Liver (tissue), 9 donors: ENCODE data around the gene CARM1. TPM values are rescaled to one million over a fixed set of nuclear protein-coding genes. Genes with fewer than 3 reads are reported as not detected.

Experiments used
- DNase-seq: peaks from one replicate; pipeline ENCODE4 v3.0.0-alpha.2; 2017; ENCODE audit warnings: low spot score
- H3K27ac ChIP-seq, 2 donors: one replicate each; pipeline ENCODE4 v1.7.0; 2013; ENCODE audit warnings: inconsistent platforms in 2 of 2, low read length in 2 of 2, control low read depth in 1 of 2, low read depth in 1 of 2, mild to moderate bottlenecking in 1 of 2
- H3K27me3 ChIP-seq, 4 donors: one replicate each; pipeline versions ENCODE4 v1.6.1 to v1.7.0; 2013; ENCODE audit warnings: low read length in 3 of 4, inconsistent platforms in 1 of 4, mild to moderate bottlenecking in 1 of 4, moderate library complexity in 1 of 4; ENCODE audit not compliant: control insufficient read depth in 4 of 4, insufficient read depth in 4 of 4
- H3K36me3 ChIP-seq, 4 donors: one replicate each; pipeline versions ENCODE4 v1.6.1 to v1.7.0; 2013; ENCODE audit warnings: low read length in 3 of 4, mild to moderate bottlenecking in 3 of 4, low read depth in 1 of 4, moderate library complexity in 1 of 4; ENCODE audit not compliant: control insufficient read depth in 4 of 4, insufficient read depth in 3 of 4
- H3K4me1 ChIP-seq, 4 donors: one replicate each; pipeline versions ENCODE4 v1.6.1 to v1.7.0; 2013; ENCODE audit warnings: low read length in 3 of 4, mild to moderate bottlenecking in 3 of 4, moderate library complexity in 1 of 4; ENCODE audit not compliant: control insufficient read depth in 4 of 4, insufficient read depth in 4 of 4
- H3K4me3 ChIP-seq, 3 donors: one replicate each; pipeline versions ENCODE4 v1.6.1 to v1.7.0; 2013; ENCODE audit warnings: low read length in 3 of 3, control low read depth in 1 of 3, low read depth in 1 of 3, mild to moderate bottlenecking in 1 of 3
- H3K9ac ChIP-seq, 2 donors: one replicate each; pipeline ENCODE4 v1.7.0; 2013; ENCODE audit warnings: low read length in 2 of 2, mild to moderate bottlenecking in 2 of 2, moderate library complexity in 2 of 2, control low read depth in 1 of 2, low read depth in 1 of 2
- H3K9me3 ChIP-seq, 4 donors: one replicate each; pipeline versions ENCODE4 v1.6.1 to v1.7.0; 2013; ENCODE audit warnings: low read length in 3 of 4; ENCODE audit not compliant: control insufficient read depth in 4 of 4
- EGR1 ChIP-seq, 2 donors: IDR thresholded peaks; 2 replicates each; pipeline ENCODE4 v1.6.1; 2016 to 2018; ENCODE audit warnings: antibody characterized with exemption in 2 of 2, low read depth in 2 of 2
- FOXA1 ChIP-seq: IDR thresholded peaks from 2 replicates; pipeline ENCODE4 v1.6.1; 2016; ENCODE audit warnings: antibody characterized with exemption
- FOXA2 ChIP-seq: IDR thresholded peaks from 2 replicates; pipeline ENCODE4 v1.6.1; 2016; ENCODE audit warnings: antibody characterized with exemption
- GABPA ChIP-seq, 2 donors: IDR thresholded peaks in 1 of 2; conservative IDR thresholded peaks in 1 of 2; 2 replicates each; pipeline ENCODE4 v1.6.1; 2016; ENCODE audit warnings: antibody characterized with exemption in 2 of 2, mild to moderate bottlenecking in 1 of 2, moderate library complexity in 1 of 2
- HNF4A ChIP-seq, 2 donors: conservative IDR thresholded peaks; 2 replicates each; pipeline ENCODE4 v1.6.1; 2016; ENCODE audit warnings: antibody characterized with exemption in 2 of 2, mild to moderate bottlenecking in 2 of 2
- HNF4G ChIP-seq: IDR thresholded peaks from 2 replicates; pipeline ENCODE4 v1.6.1; 2016; ENCODE audit warnings: antibody characterized with exemption
- JUND ChIP-seq, 2 donors: IDR thresholded peaks; 2 replicates each; pipeline ENCODE4 v1.6.1; 2016; ENCODE audit warnings: antibody characterized with exemption in 2 of 2
- NR2F2 ChIP-seq: IDR thresholded peaks from 2 replicates; pipeline ENCODE4 v1.6.1; 2016; ENCODE audit warnings: antibody characterized with exemption
- RAD21 ChIP-seq, 2 donors: IDR thresholded peaks; 2 replicates each; pipeline ENCODE4 v1.6.1; 2016; ENCODE audit warnings: antibody characterized with exemption in 2 of 2, mild to moderate bottlenecking in 2 of 2
- SP1 ChIP-seq: IDR thresholded peaks from 2 replicates; pipeline ENCODE4 v1.6.1; 2018; ENCODE audit warnings: antibody characterized with exemption, mild to moderate bottlenecking
- TAF1 ChIP-seq: conservative IDR thresholded peaks from 2 replicates; pipeline ENCODE4 v1.6.1; 2016; ENCODE audit warnings: antibody characterized with exemption, mild to moderate bottlenecking
- YY1 ChIP-seq: IDR thresholded peaks from 2 replicates; pipeline ENCODE4 v1.6.1; 2016; ENCODE audit warnings: antibody characterized with exemption, mild to moderate bottlenecking
- WGBS: extraction: QIAGEN DNeasy Blood & Tissue Kit; methylation state at CpG from one replicate; pipeline ENCODE4 v1.1.7; 2013; 5-methylcytosine and 5-hydroxymethylcytosine counted together
- polyA plus RNA-seq, 2 donors: library from polyadenylated mRNA; stranded (reverse) in 1 of 2; unstranded in 1 of 2; fragments of 200-250 nt in 1 of 2; fragments of >200 nt in 1 of 2; fragmentation: Nextera tagmentation in 1 of 2; extraction: Ambion mirVana in 1 of 2; gene quantifications; one replicate each; pipeline versions ENCODE4 v1.2.1 to v1.2.3, GENCODE V29; 2013 to 2015
- total RNA-seq, 2 donors: library from RNA; depleted of rRNA; stranded (reverse); fragments of >200 nt; gene quantifications; one replicate each; pipeline ENCODE4 v1.2.3, GENCODE V29; 2014
- TF ChIP-seq, protein P1 (sequence below): IDR thresholded peaks from 2 replicates; pipeline ENCODE4 v1.6.1; 2016; ENCODE audit warnings: antibody characterized with exemption
- TF ChIP-seq, protein P2 (sequence below): IDR thresholded peaks from 2 replicates; pipeline ENCODE4 v1.6.1; 2016; ENCODE audit warnings: antibody characterized with exemption, mild to moderate bottlenecking
- TF ChIP-seq, protein P3 (sequence below): IDR thresholded peaks from 2 replicates; pipeline ENCODE4 v1.6.1; 2016; ENCODE audit warnings: antibody characterized with exemption
- TF ChIP-seq, protein P4 (sequence below): fragments of 150-350 bp; IDR thresholded peaks from 2 replicates; pipeline ENCODE4 v1.5.1; 2017; ENCODE audit warnings: improper control_type of control experiment, low read depth, low read length; ENCODE audit not compliant: missing input control
- TF ChIP-seq, protein P5 (sequence below): IDR thresholded peaks from 2 replicates; pipeline ENCODE4 v1.6.1; 2016; ENCODE audit warnings: antibody characterized with exemption
- donor health status: healthy.
- donor health status: healthy.
- donor health status: healthy.
- donor health status: healthy.
- donor health status: healthy.

The CARM1 gene
- total and polyA plus RNA-seq, 4 donors: 5.1 to 18.3 (median 15.1) TPM

DNA sequence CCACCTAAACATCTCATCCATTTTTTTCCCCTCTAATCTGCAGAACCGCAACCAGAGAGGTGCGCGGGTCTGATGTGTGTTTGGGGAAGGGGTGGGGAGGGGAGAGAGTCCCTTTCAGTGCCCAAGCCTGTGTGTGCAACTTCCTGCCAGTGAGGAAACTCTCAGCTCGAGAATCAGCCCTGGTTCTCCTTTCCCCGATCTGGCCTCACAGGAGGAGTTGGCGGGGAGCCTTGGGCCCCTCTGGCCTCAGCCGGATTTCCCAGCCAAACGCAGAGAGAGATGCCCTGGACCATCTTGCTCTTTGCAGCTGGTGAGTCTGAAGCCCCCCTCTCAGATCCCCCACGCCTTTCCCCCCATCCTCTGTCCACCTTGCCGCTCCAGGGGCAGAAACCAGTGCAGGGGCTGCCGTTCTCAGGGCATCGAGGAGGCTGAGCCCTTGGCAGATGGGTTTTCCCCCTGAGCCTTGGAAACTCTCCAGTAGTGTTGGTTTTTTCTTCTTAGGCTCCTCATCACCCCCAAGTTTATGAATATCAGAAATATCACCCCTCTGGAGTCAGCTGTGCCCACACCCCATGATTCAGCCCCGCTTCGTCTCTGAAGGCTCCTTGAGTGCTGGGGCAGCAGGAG is 23.0 kb upstream of the CARM1 start, which contains the start of gene C19orf38 (continued):
- TF ChIP-seq SP1 (no peak), FOXA1 (no peak), RAD21 (IDR thresholded peaks at IDR 0.05) (no peak), YY1 (no peak), GABPA (IDR thresholded peaks at IDR 0.05 in 1 of 2, conservative IDR thresholded peaks at IDR 0.05 in 1 of 2) (no peak)
- TF ChIP-seq, protein P1, sequence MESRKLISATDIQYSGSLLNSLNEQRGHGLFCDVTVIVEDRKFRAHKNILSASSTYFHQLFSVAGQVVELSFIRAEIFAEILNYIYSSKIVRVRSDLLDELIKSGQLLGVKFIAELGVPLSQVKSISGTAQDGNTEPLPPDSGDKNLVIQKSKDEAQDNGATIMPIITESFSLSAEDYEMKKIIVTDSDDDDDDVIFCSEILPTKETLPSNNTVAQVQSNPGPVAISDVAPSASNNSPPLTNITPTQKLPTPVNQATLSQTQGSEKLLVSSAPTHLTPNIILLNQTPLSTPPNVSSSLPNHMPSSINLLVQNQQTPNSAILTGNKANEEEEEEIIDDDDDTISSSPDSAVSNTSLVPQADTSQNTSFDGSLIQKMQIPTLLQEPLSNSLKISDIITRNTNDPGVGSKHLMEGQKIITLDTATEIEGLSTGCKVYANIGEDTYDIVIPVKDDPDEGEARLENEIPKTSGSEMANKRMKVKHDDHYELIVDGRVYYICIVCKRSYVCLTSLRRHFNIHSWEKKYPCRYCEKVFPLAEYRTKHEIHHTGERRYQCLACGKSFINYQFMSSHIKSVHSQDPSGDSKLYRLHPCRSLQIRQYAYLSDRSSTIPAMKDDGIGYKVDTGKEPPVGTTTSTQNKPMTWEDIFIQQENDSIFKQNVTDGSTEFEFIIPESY: no peak

DNA sequence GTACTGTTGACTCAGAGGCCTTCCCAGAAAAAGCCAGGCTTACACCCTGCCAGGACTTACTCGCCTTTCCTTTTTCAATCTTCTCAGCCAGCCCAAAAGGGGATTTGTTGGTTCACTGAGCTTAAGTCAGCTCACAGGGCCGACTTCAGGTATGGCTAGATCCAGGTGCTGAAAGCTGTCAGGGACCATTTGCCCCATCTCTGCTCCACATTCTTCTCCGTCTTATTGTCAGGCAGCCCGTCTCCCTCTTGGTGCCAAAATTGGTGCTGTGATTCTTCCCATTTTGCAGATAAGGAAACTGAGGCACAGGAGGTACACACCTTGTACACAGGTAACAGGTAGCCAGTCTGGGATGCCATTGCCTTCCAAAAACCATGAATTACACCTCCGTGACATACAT is 20.7 kb upstream of the CARM1 start:
- H3K36me3 ChIP-seq: no peaks in the 10 kb centered on the region
- 94% methylated on average over 5 of the region's 5 CpGs for WGBS
- TF ChIP-seq FOXA2: no peak
- no peak for TF ChIP-seq JUND (IDR thresholded peaks at IDR 0.05)
- H3K9ac ChIP-seq: no peak overlapping the region
- H3K27ac ChIP-seq: no peak overlapping the region
- no peaks in the 10 kb centered on the region for H3K9me3 ChIP-seq
- no peak for DNase-seq
- H3K4me3 ChIP-seq: no peak overlapping the region
- no peaks in the 10 kb centered on the region for H3K27me3 ChIP-seq
- H3K4me1 ChIP-seq: no peaks in the 10 kb centered on the region

DNA sequence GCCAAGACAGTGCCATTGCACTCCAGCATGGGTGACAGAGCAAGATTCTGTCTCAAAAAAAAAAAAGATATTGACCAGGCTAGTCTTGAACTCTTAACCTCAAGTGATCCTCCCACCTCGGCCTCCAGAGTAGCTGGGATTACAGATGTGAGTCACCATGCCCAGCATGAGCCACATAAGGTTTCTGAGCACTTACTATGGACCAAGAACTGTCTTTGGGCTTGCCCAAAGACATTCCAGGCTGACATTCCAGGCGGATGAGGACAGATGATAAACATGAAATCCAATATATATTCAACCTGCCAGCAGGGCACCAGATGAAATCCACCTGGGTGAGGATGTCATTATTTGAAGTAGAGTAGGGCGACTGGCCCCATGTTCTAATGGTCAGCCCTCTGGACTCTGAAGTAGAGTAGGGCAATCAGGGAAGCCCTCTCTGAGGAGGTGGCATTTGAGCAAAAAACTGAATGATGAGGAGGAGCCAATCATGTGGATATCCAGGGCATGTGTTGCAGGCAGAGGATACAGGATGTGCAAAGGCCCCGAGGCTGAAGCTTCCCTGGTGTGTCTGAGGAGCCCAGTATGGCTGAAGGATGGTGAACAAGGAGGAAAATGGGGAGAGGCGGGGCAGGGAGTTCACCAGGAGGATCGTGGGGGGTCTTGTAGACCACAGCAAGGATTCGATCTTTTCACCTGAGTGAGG is 19.1 kb upstream of the CARM1 start:
- TF ChIP-seq, protein P2, sequence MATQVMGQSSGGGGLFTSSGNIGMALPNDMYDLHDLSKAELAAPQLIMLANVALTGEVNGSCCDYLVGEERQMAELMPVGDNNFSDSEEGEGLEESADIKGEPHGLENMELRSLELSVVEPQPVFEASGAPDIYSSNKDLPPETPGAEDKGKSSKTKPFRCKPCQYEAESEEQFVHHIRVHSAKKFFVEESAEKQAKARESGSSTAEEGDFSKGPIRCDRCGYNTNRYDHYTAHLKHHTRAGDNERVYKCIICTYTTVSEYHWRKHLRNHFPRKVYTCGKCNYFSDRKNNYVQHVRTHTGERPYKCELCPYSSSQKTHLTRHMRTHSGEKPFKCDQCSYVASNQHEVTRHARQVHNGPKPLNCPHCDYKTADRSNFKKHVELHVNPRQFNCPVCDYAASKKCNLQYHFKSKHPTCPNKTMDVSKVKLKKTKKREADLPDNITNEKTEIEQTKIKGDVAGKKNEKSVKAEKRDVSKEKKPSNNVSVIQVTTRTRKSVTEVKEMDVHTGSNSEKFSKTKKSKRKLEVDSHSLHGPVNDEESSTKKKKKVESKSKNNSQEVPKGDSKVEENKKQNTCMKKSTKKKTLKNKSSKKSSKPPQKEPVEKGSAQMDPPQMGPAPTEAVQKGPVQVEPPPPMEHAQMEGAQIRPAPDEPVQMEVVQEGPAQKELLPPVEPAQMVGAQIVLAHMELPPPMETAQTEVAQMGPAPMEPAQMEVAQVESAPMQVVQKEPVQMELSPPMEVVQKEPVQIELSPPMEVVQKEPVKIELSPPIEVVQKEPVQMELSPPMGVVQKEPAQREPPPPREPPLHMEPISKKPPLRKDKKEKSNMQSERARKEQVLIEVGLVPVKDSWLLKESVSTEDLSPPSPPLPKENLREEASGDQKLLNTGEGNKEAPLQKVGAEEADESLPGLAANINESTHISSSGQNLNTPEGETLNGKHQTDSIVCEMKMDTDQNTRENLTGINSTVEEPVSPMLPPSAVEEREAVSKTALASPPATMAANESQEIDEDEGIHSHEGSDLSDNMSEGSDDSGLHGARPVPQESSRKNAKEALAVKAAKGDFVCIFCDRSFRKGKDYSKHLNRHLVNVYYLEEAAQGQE: no peak
- TF ChIP-seq GABPA (IDR thresholded peaks at IDR 0.05 in 1 of 2, conservative IDR thresholded peaks at IDR 0.05 in 1 of 2) (no peak), HNF4A (conservative IDR thresholded peaks at IDR 0.05) (no peak), NR2F2 (no peak), TAF1 (no peak), EGR1 (IDR thresholded peaks at IDR 0.05; ENCODE audit: low read depth in 2 of 2) (no peak), HNF4G (no peak), FOXA1 (no peak), SP1 (no peak)
- TF ChIP-seq, protein P3, sequence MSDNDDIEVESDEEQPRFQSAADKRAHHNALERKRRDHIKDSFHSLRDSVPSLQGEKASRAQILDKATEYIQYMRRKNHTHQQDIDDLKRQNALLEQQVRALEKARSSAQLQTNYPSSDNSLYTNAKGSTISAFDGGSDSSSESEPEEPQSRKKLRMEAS: no peak
- TF ChIP-seq, protein P4, sequence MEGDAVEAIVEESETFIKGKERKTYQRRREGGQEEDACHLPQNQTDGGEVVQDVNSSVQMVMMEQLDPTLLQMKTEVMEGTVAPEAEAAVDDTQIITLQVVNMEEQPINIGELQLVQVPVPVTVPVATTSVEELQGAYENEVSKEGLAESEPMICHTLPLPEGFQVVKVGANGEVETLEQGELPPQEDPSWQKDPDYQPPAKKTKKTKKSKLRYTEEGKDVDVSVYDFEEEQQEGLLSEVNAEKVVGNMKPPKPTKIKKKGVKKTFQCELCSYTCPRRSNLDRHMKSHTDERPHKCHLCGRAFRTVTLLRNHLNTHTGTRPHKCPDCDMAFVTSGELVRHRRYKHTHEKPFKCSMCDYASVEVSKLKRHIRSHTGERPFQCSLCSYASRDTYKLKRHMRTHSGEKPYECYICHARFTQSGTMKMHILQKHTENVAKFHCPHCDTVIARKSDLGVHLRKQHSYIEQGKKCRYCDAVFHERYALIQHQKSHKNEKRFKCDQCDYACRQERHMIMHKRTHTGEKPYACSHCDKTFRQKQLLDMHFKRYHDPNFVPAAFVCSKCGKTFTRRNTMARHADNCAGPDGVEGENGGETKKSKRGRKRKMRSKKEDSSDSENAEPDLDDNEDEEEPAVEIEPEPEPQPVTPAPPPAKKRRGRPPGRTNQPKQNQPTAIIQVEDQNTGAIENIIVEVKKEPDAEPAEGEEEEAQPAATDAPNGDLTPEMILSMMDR: no peak
- TF ChIP-seq, protein P5, sequence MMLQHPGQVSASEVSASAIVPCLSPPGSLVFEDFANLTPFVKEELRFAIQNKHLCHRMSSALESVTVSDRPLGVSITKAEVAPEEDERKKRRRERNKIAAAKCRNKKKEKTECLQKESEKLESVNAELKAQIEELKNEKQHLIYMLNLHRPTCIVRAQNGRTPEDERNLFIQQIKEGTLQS: no peak
- H3K9me3 ChIP-seq: no peaks in the 10 kb centered on the region

More for the DNA sequence above, 19.1 kb upstream of the CARM1 start:
- Histone ChIP-seq H3K27me3 (no peaks in the 10 kb centered on the region), H3K27ac (no peak overlapping the region), H3K9ac (no peak overlapping the region), H3K4me3 (no peak overlapping the region), H3K4me1 (no peaks in the 10 kb centered on the region), H3K36me3 (no peaks in the 10 kb centered on the region)
- no peak for DNase-seq
- 87% methylated on average over 7 of the region's 7 CpGs for WGBS
